D721Med (cell line): ENCODE data around the gene ARHGAP26.

Experiments used
- DNase-seq: peaks from one replicate; pipeline ENCODE4 v3.0.0; 2011; ENCODE audit warnings: low spot score; ENCODE audit not compliant: insufficient read length
- FAIRE-seq: peaks from 2 replicates; lab custom pipeline; 2011; peaks lifted over from hg19 to GRCh38; lab: Jason Lieb, UNC
- CTCF ChIP-seq: IDR thresholded peaks from 2 replicates; pipeline ENCODE4 v1.5.1; 2012; ENCODE audit warnings: mild to moderate bottlenecking, control low read depth; ENCODE audit not compliant: insufficient read depth; ENCODE audit errors: missing control alignments

ARHGAP26 gene

GRCh38 chr5:142974409-142974808 is 204.2 kb downstream of the ARHGAP26 start:
- no peak for TF ChIP-seq CTCF
- no peak for FAIRE-seq
- DNase-seq: no peak

GRCh38 chr5:142976861-142977260 is 206.7 kb downstream of the ARHGAP26 start:
- DNase-seq (no peak), FAIRE-seq (no peak)
- no peak for TF ChIP-seq CTCF

DNA sequence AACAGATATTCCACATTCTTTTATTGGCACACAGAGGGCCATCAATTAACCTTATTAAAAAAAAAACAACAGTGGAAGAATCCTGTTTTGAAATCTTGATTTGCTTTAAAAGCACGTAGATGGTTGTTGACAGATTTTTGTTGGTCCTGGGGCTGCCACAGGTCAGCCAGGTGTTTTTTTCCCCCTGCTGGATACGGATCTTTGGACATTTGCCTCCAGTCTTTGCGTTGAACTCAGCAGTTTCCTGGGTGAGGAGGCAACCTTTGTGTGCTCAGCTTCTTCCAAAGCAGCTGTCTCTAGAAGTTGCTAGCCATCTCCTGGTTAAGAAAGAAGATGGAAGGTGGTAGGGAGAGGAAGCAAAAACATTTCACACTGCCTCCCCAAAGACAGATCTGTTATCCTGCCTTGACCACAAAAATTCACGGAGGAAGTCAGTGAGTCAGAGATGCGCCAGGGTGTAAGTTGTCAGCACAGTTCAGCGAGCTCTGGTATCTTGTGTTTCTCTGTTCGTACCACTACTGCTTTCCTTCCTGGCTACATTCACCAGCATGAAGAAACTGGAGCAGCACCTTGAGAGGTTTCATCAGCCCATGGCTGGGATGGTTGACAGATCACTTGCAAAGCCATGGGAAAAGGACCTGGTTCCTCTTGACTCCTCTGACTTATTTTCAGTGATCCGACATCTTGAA is 207.3 kb downstream of the ARHGAP26 start:
- no peak for TF ChIP-seq CTCF
- no peak for FAIRE-seq
- DNase-seq: no peak

GRCh38 chr5:142978252-142978651 is 208.1 kb downstream of the ARHGAP26 start:
- TF ChIP-seq CTCF: no peak
- DNase-seq (no peak), FAIRE-seq (no peak)

GRCh38 chr5:142978726-142979125 is 208.5 kb downstream of the ARHGAP26 start:
- DNase-seq (no peak), FAIRE-seq (no peak)

GRCh38 chr5:142979636-142980035 is 209.5 kb downstream of the ARHGAP26 start:
- TF ChIP-seq CTCF: no peak
- FAIRE-seq: no peak

More at GRCh38 chr5:142978726-142979125, 208.5 kb downstream of the ARHGAP26 start:
- TF ChIP-seq CTCF: no peak

DNA sequence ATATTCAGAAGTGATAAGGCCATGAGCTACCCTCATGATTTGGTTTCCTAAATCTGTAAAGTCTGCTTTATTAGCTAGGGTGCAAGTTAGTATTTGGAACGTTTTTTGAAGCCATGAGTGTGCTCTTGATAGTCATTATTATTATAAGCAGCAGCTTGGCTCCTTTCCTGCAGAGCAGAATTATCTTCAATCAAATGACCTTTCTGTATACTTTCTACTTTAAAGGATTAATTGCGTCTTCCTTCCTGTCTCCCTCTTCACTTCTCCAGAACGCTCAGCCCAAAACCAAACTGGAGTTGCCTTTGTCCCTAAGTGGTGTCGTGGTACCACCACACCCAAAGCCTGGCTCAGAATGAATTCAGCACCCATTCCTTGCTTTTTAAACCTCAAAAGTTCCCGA is 211.3 kb downstream of the ARHGAP26 start:
- DNase-seq (no peak), FAIRE-seq (no peak)
- TF ChIP-seq CTCF: no peak

More at GRCh38 chr5:142979636-142980035, 209.5 kb downstream of the ARHGAP26 start:
- DNase-seq: no peak
